Measurements from ENCODE around the gene MICB.
A peak's percentile ranks its signal among the peaks of the same experiment; 100 is the strongest.

- TF ChIP-seq, protein P1, sequence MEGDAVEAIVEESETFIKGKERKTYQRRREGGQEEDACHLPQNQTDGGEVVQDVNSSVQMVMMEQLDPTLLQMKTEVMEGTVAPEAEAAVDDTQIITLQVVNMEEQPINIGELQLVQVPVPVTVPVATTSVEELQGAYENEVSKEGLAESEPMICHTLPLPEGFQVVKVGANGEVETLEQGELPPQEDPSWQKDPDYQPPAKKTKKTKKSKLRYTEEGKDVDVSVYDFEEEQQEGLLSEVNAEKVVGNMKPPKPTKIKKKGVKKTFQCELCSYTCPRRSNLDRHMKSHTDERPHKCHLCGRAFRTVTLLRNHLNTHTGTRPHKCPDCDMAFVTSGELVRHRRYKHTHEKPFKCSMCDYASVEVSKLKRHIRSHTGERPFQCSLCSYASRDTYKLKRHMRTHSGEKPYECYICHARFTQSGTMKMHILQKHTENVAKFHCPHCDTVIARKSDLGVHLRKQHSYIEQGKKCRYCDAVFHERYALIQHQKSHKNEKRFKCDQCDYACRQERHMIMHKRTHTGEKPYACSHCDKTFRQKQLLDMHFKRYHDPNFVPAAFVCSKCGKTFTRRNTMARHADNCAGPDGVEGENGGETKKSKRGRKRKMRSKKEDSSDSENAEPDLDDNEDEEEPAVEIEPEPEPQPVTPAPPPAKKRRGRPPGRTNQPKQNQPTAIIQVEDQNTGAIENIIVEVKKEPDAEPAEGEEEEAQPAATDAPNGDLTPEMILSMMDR (optimal IDR thresholded peaks at IDR 0.05 in 1 of 3, IDR thresholded peaks at IDR 0.05 in 1 of 3, conservative IDR thresholded peaks at IDR 0.05 in 1 of 3; ENCODE audit: extremely low read depth in 1 of 3, insufficient read depth in 2 of 3, low read length in 3 of 3) = peak; percentile 82 to 86 (median 85)
- TF ChIP-seq EZH2 (IDR thresholded peaks at IDR 0.05; ENCODE audit: low read length) = no peak
Observed at GRCh38 chr6:31493875-31494694, 3.9 kb upstream of the MICB start.

Measured in keratinocyte (primary cell).